Fibroblast of skin of right quadriceps (primary cell): ENCODE data around the gene ETV3L.
A peak's percentile ranks its signal among the peaks of the same experiment; 100 is the strongest.

ENCODE experiments used
- DNase-seq: peaks from one replicate; pipeline ENCODE4 v3.0.0-alpha.2; 2013

The ETV3L gene

GRCh38 chr1:157131281-157131680, 31.7 kb upstream of the ETV3L start:
- no peak for DNase-seq

- no peak for DNase-seq
Measured at GRCh38 chr1:157124855-157125254, 25.2 kb upstream of the ETV3L start.

- DNase-seq, result no peak
Measured at GRCh38 chr1:157119448-157119847, 19.8 kb upstream of the ETV3L start.

GRCh38 chr1:157119008-157119407, 19.4 kb upstream of the ETV3L start:
- no peak for DNase-seq

- DNase-seq, result no peak
Measured at GRCh38 chr1:157117527-157118057, 18.0 kb upstream of the ETV3L start.

- DNase-seq, result no peak
Measured at GRCh38 chr1:157116737-157117103, 17.1 kb upstream of the ETV3L start.

- DNase-seq, result no peak
Measured at GRCh38 chr1:157115851-157116736, 16.5 kb upstream of the ETV3L start.

- DNase-seq, result no peak
Measured at GRCh38 chr1:157115429-157115838, 15.8 kb upstream of the ETV3L start.

GRCh38 chr1:157114183-157115121, 14.8 kb upstream of the ETV3L start:
- no peak for DNase-seq

- DNase-seq, result no peak
Measured at GRCh38 chr1:157113631-157114030, 14.0 kb upstream of the ETV3L start.

GRCh38 chr1:157113106-157113505, 13.5 kb upstream of the ETV3L start:
- no peak for DNase-seq

GRCh38 chr1:157112186-157112867, 12.7 kb upstream of the ETV3L start:
- no peak for DNase-seq

GRCh38 chr1:157111396-157112165, 12.0 kb upstream of the ETV3L start:
- DNase-seq, result no peak

- no peak for DNase-seq
Measured at GRCh38 chr1:157110686-157111085, 11.1 kb upstream of the ETV3L start.

GRCh38 chr1:157110003-157110402, 10.4 kb upstream of the ETV3L start:
- DNase-seq, result no peak

GRCh38 chr1:157108448-157108847, 8.8 kb upstream of the ETV3L start:
- DNase-seq, result no peak

GRCh38 chr1:157107702-157108101, 8.1 kb upstream of the ETV3L start:
- DNase-seq, result no peak

- DNase-seq, result no peak
Measured at GRCh38 chr1:157106813-157107189, 7.2 kb upstream of the ETV3L start.

GRCh38 chr1:157105988-157106812, 6.6 kb upstream of the ETV3L start:
- DNase-seq, result peak; percentile 82

GRCh38 chr1:157105298-157105987, 5.8 kb upstream of the ETV3L start:
- no peak for DNase-seq
